GM12891 (cell line): ENCODE results near the gene PCDH12.
"Not testable (repeated sequence)": the region's sequence is repeated elsewhere in the genome, so short reads cannot be mapped to it uniquely, and the experiment has no call there.

ENCODE experiments used
- PAX5 ChIP-seq: IDR thresholded peaks from 2 replicates; pipeline ENCODE4 v1.6.1; 2011; ENCODE audit warnings: low read length, moderate library complexity, mild to moderate bottlenecking; ENCODE audit not compliant: insufficient read depth, severe bottlenecking
- POLR2A ChIP-seq: IDR thresholded peaks from 2 replicates; pipeline ENCODE4 v1.6.1; 2011; ENCODE audit warnings: low read depth, low read length, control low read depth
- POLR2AphosphoS5 ChIP-seq: IDR thresholded peaks from 2 replicates; pipeline ENCODE4 v1.6.1; 2011; ENCODE audit warnings: low read depth, low read length, control low read depth
- POU2F2 ChIP-seq: IDR thresholded peaks from 2 replicates; pipeline ENCODE4 v1.6.1; 2011; ENCODE audit warnings: low read depth, mild to moderate bottlenecking, control low read depth, low read length, moderate library complexity
- TAF1 ChIP-seq: IDR thresholded peaks from 2 replicates; pipeline ENCODE4 v1.6.1; 2011; ENCODE audit warnings: low read depth, low read length, control low read depth

DNA sequence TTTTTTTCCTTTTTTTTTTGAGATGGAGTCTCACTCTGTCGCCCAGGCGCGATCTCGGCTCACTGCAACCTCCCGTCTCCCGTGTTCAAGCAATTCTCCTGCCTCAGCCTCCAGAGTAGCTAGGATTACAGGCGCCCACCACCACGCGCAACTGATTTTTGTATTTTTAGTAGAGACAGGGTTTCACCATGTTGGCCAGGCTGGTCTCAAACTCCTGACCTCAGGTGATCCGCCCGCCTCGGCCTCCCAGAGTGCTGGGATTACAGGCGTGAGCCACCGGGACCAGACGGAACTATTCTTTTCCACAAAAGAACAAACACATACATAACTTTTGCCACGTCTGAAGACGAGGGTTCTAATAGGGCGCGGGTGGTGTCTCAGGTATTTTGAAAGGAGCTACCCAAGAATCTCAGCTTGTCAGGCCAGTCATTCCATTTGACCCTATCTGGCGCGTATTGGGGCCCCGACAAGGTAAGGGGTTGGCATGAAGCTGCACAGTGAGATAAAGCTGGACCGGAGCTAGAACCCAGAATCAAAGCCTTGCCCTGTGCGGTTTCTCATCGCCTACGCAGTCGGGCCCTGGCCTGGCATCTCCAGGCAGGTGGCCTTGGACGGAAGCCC lies 35.1 kb downstream of the PCDH12 start:
- not testable (repeated sequence) for TF ChIP-seq POLR2A, POLR2AphosphoS5, POU2F2, TAF1, PAX5
